Psoas muscle (tissue), 8 donors: ENCODE results near the gene NDUFB10. TPM values are rescaled to one million over a fixed set of nuclear protein-coding genes. Genes with fewer than 3 reads are reported as not detected.

Source experiments
- ATAC-seq, 4 donors: fragments of 200-7000 bp; cut with Tn5 transposase; one replicate each; pipeline ENCODE4 v1.9.1; 2020; ENCODE audit warnings: moderate library complexity in 3 of 4, mild to moderate bottlenecking in 2 of 4
- DNase-seq, 2 donors: peaks; one replicate each; pipeline ENCODE4 v3.0.0-alpha.2; 2020
- H3K27ac ChIP-seq: fragments of 200-600 bp; one replicate; pipeline ENCODE4 v1.8.0; 2022
- H3K27me3 ChIP-seq, 3 donors: fragments of 200-600 bp in 1 of 3; one replicate each; pipeline versions ENCODE4 v1.6.1 to v1.8.0; 2013 to 2022; ENCODE audit warnings: low read length in 2 of 3, mild to moderate bottlenecking in 2 of 3, moderate library complexity in 1 of 3; ENCODE audit not compliant: insufficient read depth in 3 of 3
- H3K36me3 ChIP-seq, 2 donors: fragments of 200-600 bp in 1 of 2; one replicate each; pipeline versions ENCODE4 v1.6.1 to v1.8.0; 2013 to 2022; ENCODE audit warnings: low read depth in 1 of 2, mild to moderate bottlenecking in 1 of 2, moderate library complexity in 1 of 2; ENCODE audit not compliant: insufficient read depth in 1 of 2
- H3K4me1 ChIP-seq: fragments of 200-600 bp; one replicate; pipeline ENCODE4 v1.8.0; 2022
- H3K4me3 ChIP-seq: fragments of 200-600 bp; one replicate; pipeline ENCODE4 v1.8.0; 2022; ENCODE audit warnings: mild to moderate bottlenecking
- H3K9me3 ChIP-seq: fragments of 200-600 bp; one replicate; pipeline ENCODE4 v1.8.0; 2022
- CTCF ChIP-seq: fragments of 200-600 bp; IDR thresholded peaks from one replicate; pipeline ENCODE4 v1.8.0; 2022; ENCODE audit warnings: antibody characterized with exemption
- WGBS, 3 donors: extraction: QIAGEN DNeasy Blood & Tissue Kit; methylation state at CpG; one replicate each; pipeline versions ENCODE4 v1.1.6 to v1.1.7; 2013; 5-methylcytosine and 5-hydroxymethylcytosine counted together
- intact Hi-C, 2 donors: fragments of 100-400 bp; cut with DNase I; formaldehyde crosslinking; loops; one replicate each; pipeline versions ENCODE4 v1.11.0 to v1.14.2; 2022
- polyA plus RNA-seq, 3 donors: library from polyadenylated mRNA; stranded (reverse); fragments of 200-250 nt; gene quantifications; one replicate each; pipeline ENCODE4 v1.2.3, GENCODE V29; 2013
- total RNA-seq, 4 donors: library from RNA; stranded (reverse); fragmentation: NEBNext Ultra II Directional in 2 of 4; extraction: Animal tissue kit (Norgen Biotek cat#: 25700) in 2 of 4; gene quantifications; one replicate each; pipeline versions ENCODE4 v1.2.1 to v1.2.4, GENCODE V29; 2021 to 2023
- donor health status: healthy with polysubstance abuse.
- donor health status: DM: no; HTN: no; CAD: no; lungs with moderate emphysema.
- donor health status: Bipolar disorder and iron deficiency.
- donor health status: healthy.
- donor health status: DM: yes; HTN: yes; CAD: no.
- donor health status: DM: no; HTN: no; CAD: no.
- donor health status: DM: no; HTN: no; CAD: no.
- donor health status: DM: yes; HTN: yes; CAD: no.

Gene NDUFB10
- total and polyA plus RNA-seq, 7 donors, result 350 to 870 (median 465) TPM

- no peaks in the 10 kb centered on the region for H3K9me3 ChIP-seq
- H3K4me1 ChIP-seq, result peaks cover 32% of the 10 kb centered on the region
- ATAC-seq (peak; percentile 89 to 92 (median 90)), DNase-seq (peak; percentile 91 to 95)
- intact Hi-C loops, result no loop called here
- peak within 1 kb of the TSS; percentile 93 for H3K4me3 ChIP-seq
- peaks cover 4 to 29% of the 10 kb centered on the region in 2 donors for H3K36me3 ChIP-seq
- peak within 1 kb of the TSS; percentile 67 for H3K27ac ChIP-seq
- 0% methylated on average over 55 to 109 of the region's 109 CpGs for WGBS, 3 donors
- H3K27me3 ChIP-seq, result peaks cover 0 to 8% (median 4%) of the 10 kb centered on the region in 3 donors
- peak; percentile 41 for TF ChIP-seq CTCF
Observed at GRCh38 chr16:1983544-1984346, 24.4 kb downstream of the NDUFB10 start, which contains the start of gene GFER. TSS of gene GFER (plus strand) at chr16:1984193. CDS start at chr16:1984219, 26 bp downstream.

DNA sequence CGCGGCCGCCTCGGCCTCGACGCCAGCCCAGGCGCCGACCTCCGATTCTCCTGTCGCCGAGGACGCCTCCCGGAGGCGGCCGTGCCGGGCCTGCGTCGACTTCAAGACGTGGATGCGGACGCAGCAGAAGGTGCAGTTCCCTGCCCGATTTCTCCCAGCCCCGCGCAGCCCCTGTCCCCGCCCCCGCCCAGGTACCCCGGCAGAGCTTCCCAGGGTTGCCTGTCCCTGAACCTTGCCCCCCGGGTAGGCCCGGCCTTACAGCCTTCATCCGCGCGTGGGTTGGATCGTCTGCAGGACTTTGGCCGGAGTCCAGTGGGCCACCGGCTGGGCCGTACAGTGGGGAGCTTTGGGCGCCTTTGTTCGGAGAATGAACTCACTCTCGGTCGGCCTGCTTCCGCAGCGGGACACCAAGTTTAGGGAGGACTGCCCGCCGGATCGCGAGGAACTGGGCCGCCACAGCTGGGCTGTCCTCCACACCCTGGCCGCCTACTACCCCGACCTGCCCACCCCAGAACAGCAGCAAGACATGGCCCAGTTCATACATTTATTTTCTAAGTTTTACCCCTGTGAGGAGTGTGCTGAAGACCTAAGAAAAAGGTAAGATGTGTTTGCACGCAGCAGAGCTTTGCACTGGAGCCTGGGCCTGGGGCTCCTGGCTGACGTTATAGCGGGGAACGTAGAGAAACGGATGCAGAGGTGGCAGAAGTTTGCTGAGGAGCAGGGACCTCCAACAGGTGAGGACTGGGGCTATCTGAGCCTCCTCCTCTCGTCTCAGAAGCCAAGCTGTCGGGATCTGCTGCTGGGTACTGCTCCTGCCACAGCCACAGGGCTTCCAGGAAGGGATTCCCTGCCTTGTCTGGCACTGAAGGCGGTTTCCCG lies 25.2 kb downstream of the NDUFB10 start:
- intact Hi-C loops, result no loop called here
- Histone ChIP-seq H3K27me3 (peaks cover 0 to 16% (median 12%) of the 10 kb centered on the region in 3 donors), H3K4me1 (peaks cover 32% of the 10 kb centered on the region), H3K36me3 (peaks cover 4 to 24% of the 10 kb centered on the region in 2 donors), H3K27ac (peak overlapping the region; percentile 67), H3K9me3 (no peaks in the 10 kb centered on the region), H3K4me3 (peak overlapping the region; percentile 93)
- TF ChIP-seq CTCF, result no peak
- DNase-seq (peak in 1 of 2 donors; percentile 55), ATAC-seq (peak in 3 of 4 donors; percentile 1 to 2 (median 1))
- WGBS, 3 donors, result 9 to 12% (median 12%) methylated on average over 45 to 58 of the region's 58 CpGs

DNA sequence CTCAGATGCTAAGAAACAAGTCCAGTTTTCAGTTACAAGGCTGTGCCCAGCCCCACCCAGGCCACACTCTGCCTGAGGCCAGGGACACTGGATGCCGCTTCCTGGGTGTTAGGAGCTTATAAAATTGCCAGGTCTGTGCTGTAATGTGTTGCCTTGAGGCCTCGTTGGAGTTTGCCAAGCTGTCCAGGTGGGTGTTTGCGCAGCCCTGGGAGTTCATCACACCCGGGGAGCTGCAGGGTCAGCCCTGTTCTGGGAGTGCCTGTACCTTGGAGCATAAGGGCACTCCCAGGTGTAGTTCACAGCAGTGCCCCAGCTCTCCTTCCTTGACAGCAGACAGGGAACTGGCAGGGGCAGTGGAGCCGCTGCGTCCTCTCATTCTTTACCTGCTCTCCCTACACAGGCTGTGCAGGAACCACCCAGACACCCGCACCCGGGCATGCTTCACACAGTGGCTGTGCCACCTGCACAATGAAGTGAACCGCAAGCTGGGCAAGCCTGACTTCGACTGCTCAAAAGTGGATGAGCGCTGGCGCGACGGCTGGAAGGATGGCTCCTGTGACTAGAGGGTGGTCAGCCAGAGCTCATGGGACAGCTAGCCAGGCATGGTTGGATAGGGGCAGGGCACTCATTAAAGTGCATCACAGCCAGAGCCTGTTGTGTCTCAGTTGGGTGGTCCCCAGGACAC lies 26.3 kb downstream of the NDUFB10 start:
- peaks cover 4 to 24% of the 10 kb centered on the region in 2 donors for H3K36me3 ChIP-seq
- no peak for TF ChIP-seq CTCF
- intact Hi-C loops, result no loop called here
- peaks cover 24% of the 10 kb centered on the region for H3K4me1 ChIP-seq
- no peak overlapping the region for H3K27ac ChIP-seq
- ATAC-seq, result no peak
- H3K9me3 ChIP-seq, result no peaks in the 10 kb centered on the region
- no peak for DNase-seq
- peak overlapping the region; percentile 93 for H3K4me3 ChIP-seq
- peaks cover 0 to 21% (median 16%) of the 10 kb centered on the region in 3 donors for H3K27me3 ChIP-seq
- WGBS, 3 donors, result 91 to 96% (median 91%) methylated on average over 14 of the region's 14 CpGs

DNA sequence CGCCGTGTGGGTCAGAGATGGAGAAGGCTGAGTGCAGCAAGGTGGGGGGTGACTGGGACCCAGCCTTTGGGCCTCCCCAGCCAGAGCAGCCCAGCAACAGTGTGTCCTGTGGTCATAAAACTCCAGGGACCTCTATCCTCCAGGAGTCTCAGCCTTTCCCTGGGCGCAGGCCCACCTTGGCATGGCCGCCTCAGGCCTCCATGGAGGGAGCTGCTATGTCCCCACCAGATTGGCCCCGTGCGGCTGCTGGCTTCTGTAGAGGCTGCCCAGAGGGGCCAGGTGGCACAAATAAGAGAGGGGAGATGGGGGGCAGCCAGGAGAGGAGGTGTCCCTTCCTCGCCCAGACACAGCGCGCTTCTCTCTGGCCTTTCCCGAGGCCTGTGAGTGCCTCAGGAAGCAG lies 27.9 kb downstream of the NDUFB10 start:
- Histone ChIP-seq H3K4me3 (no peak overlapping the region), H3K27me3 (peaks cover 0 to 34% (median 20%) of the 10 kb centered on the region in 3 donors), H3K36me3 (peaks cover 4 to 24% of the 10 kb centered on the region in 2 donors), H3K4me1 (peaks cover 32% of the 10 kb centered on the region), H3K27ac (no peak overlapping the region), H3K9me3 (no peaks in the 10 kb centered on the region)
- DNase-seq, result no peak
- WGBS, 3 donors, result 85 to 92% (median 90%) methylated on average over 10 of the region's 10 CpGs
- intact Hi-C loops, result no loop called here
- TF ChIP-seq CTCF, result no peak
- no peak for ATAC-seq
